H1 (cell line): ENCODE results near the gene PHOSPHO1.

Experiments
- CTCF ChIP-seq, 3 experiments: IDR thresholded peaks; 1 replicate in 2 of 3; 2 replicates in 1 of 3; pipeline versions ENCODE4 v1.5.1 to v1.6.1; 2011; ENCODE audit warnings: low read length in 3 of 3, mild to moderate bottlenecking in 3 of 3, inconsistent platforms in 2 of 3, low read depth in 1 of 3, moderate library complexity in 1 of 3; ENCODE audit not compliant: insufficient read depth in 1 of 3; ENCODE audit errors: control extremely low read depth in 1 of 3
- EP300 ChIP-seq, 2 experiments: IDR thresholded peaks; 1 replicate in 1 of 2; 2 replicates in 1 of 2; pipeline ENCODE4 v1.6.1; 2011 to 2012; ENCODE audit warnings: low read depth in 2 of 2, low read length in 2 of 2, mild to moderate bottlenecking in 2 of 2, borderline replicate concordance in 1 of 2, inconsistent platforms in 1 of 2, moderate library complexity in 1 of 2
- EZH2 ChIP-seq: fragments of 200-600 bp; sonication (generic); IDR thresholded peaks from 2 replicates; pipeline ENCODE4 v1.7.1; 2012; ENCODE audit warnings: low read depth, mild to moderate bottlenecking, moderate library complexity, low read length, inconsistent platforms; ENCODE audit not compliant: severe bottlenecking
- GTF2F1 ChIP-seq: IDR thresholded peaks from 2 replicates; pipeline ENCODE4 v1.6.1; 2012; ENCODE audit warnings: low read depth, low read length, improper control_type of control experiment, borderline replicate concordance
- MAX ChIP-seq: IDR thresholded peaks from 2 replicates; pipeline ENCODE4 v1.6.1; 2012; ENCODE audit warnings: inconsistent platforms
- NANOG ChIP-seq: IDR thresholded peaks from 2 replicates; pipeline ENCODE4 v1.6.1; 2011; ENCODE audit warnings: low read length, low read depth, mild to moderate bottlenecking, inconsistent platforms; ENCODE audit not compliant: insufficient read depth, poor library complexity, severe bottlenecking
- POLR2AphosphoS5 ChIP-seq: IDR thresholded peaks from 2 replicates; pipeline ENCODE4 v1.6.1; 2011; ENCODE audit warnings: low read depth, low read length
- RAD21 ChIP-seq, 2 experiments: IDR thresholded peaks in 1 of 2; conservative IDR thresholded peaks in 1 of 2; 2 replicates each; pipeline ENCODE4 v1.6.1; 2011; ENCODE audit warnings: low read depth in 2 of 2, low read length in 2 of 2, improper control_type of control experiment in 1 of 2, inconsistent platforms in 1 of 2, mild to moderate bottlenecking in 1 of 2, moderate library complexity in 1 of 2
- RXRA ChIP-seq: IDR thresholded peaks from 2 replicates; pipeline ENCODE4 v1.6.1; 2011; ENCODE audit warnings: low read depth, mild to moderate bottlenecking, low read length, moderate library complexity; ENCODE audit not compliant: insufficient read depth
- SRF ChIP-seq: IDR thresholded peaks from 2 replicates; pipeline ENCODE4 v1.6.1; 2011; ENCODE audit warnings: mild to moderate bottlenecking, low read depth, low read length, moderate library complexity

- TF ChIP-seq RXRA (no peak), NANOG (no peak), RAD21 (IDR thresholded peaks at IDR 0.05 in 1 of 2, conservative IDR thresholded peaks at IDR 0.05 in 1 of 2; ENCODE audit: low read depth in 2 of 2, low read length in 2 of 2) (no peak), CTCF (IDR thresholded peaks at IDR 0.05; ENCODE audit: control extremely low read depth in 1 of 3, insufficient read depth in 1 of 3, low read depth in 1 of 3, low read length in 3 of 3) (no peak), EZH2 (peak; percentile 21), POLR2AphosphoS5 (no peak), SRF (no peak), EP300 (IDR thresholded peaks at IDR 0.05; ENCODE audit: borderline replicate concordance in 1 of 2, low read depth in 2 of 2, low read length in 2 of 2) (no peak), MAX (no peak), GTF2F1 (no peak)
Measured at GRCh38 chr17:49229805-49230600, 584 bp downstream of the PHOSPHO1 start.
